DMS53 (cell line): ENCODE measurements around the gene CNR2.
"Not testable (repeated sequence)": the region's sequence is repeated elsewhere in the genome, so short reads cannot be mapped to it uniquely, and the experiment has no call there.

Source experiments
- DNase-seq: peaks from one replicate; lab custom pipeline; 2025; lab: John Stamatoyannopoulos, UW

Gene CNR2

GRCh38 chr1:23916209-23917131 lies 3.3 kb upstream of the CNR2 start:
- DNase-seq, result peak; percentile 89

- DNase-seq, result no peak
These were observed 2.3 kb upstream of the CNR2 start for GRCh38 chr1:23915466-23915865.

GRCh38 chr1:23914921-23915320 lies 1.8 kb upstream of the CNR2 start:
- no peak for DNase-seq

- no peak for DNase-seq
These were observed 1.2 kb downstream of the CNR2 start for GRCh38 chr1:23911921-23912320.

- DNase-seq, result no peak
These were observed 2.5 kb downstream of the CNR2 start for GRCh38 chr1:23910553-23911246.

- no peak for DNase-seq
These were observed 3.0 kb downstream of the CNR2 start for GRCh38 chr1:23910144-23910543.

GRCh38 chr1:23909412-23909811 lies 3.8 kb downstream of the CNR2 start:
- DNase-seq, result no peak

- no peak for DNase-seq
These were observed 4.5 kb downstream of the CNR2 start for GRCh38 chr1:23908453-23909341.

GRCh38 chr1:23906731-23907130 lies 6.4 kb downstream of the CNR2 start:
- no peak for DNase-seq

- DNase-seq, result no peak
These were observed 7.6 kb downstream of the CNR2 start for GRCh38 chr1:23905461-23906025.

- DNase-seq, result no peak
These were observed 8.3 kb downstream of the CNR2 start for GRCh38 chr1:23904748-23905357.

- DNase-seq, result no peak
These were observed 9.4 kb downstream of the CNR2 start for GRCh38 chr1:23903754-23904153.

GRCh38 chr1:23902321-23903278 lies 10.6 kb downstream of the CNR2 start:
- peak; percentile 34 for DNase-seq

- DNase-seq, result not testable (repeated sequence)
These were observed 13.1 kb downstream of the CNR2 start for GRCh38 chr1:23900017-23900416.

- no peak for DNase-seq
These were observed 14.1 kb downstream of the CNR2 start for GRCh38 chr1:23899070-23899469.

- no peak for DNase-seq
These were observed 16.1 kb downstream of the CNR2 start for GRCh38 chr1:23897083-23897482.

- no peak for DNase-seq
These were observed 16.7 kb downstream of the CNR2 start for GRCh38 chr1:23896491-23896890.

- no peak for DNase-seq
These were observed 17.2 kb downstream of the CNR2 start for GRCh38 chr1:23895993-23896392.

GRCh38 chr1:23895082-23895481 lies 18.1 kb downstream of the CNR2 start:
- no peak for DNase-seq

- DNase-seq, result no peak
These were observed 24.1 kb downstream of the CNR2 start for GRCh38 chr1:23889074-23889473.
